ENCODE data around the gene LATS2.

Gene LATS2

GRCh38 chr13:21066946-21067345 is 5.6 kb upstream of the LATS2 start:
- TF ChIP-seq CTCF (IDR thresholded peaks at IDR 0.05) = no peak
- Histone ChIP-seq H3K27me3 (no peaks in the 10 kb centered on the region), H3K27ac (no peak overlapping the region), H3K4me1 (ENCODE audit: control insufficient read depth in 1 of 2, insufficient read depth in 1 of 2, low read depth in 1 of 2, low read length in 1 of 2) (peaks cover 14 to 25% of the 10 kb centered on the region in 2 experiments), H3K9me3 (no peaks in the 10 kb centered on the region), H3K36me3 (no peaks in the 10 kb centered on the region), H3K4me3 (ENCODE audit: low read depth in 1 of 2, low read length in 1 of 2) (no peak overlapping the region)

GRCh38 chr13:21065686-21066085 is 4.3 kb upstream of the LATS2 start:
- H3K36me3 ChIP-seq = no peaks in the 10 kb centered on the region
- no peak overlapping the region for H3K4me3 ChIP-seq (ENCODE audit: low read depth in 1 of 2, low read length in 1 of 2)
- H3K9me3 ChIP-seq = no peaks in the 10 kb centered on the region
- TF ChIP-seq CTCF (IDR thresholded peaks at IDR 0.05) = no peak
- H3K27me3 ChIP-seq = no peaks in the 10 kb centered on the region
- H3K4me1 ChIP-seq (ENCODE audit: control insufficient read depth in 1 of 2, insufficient read depth in 1 of 2, low read depth in 1 of 2, low read length in 1 of 2) = peaks cover 21 to 29% of the 10 kb centered on the region in 2 experiments
- no peak overlapping the region for H3K27ac ChIP-seq

GRCh38 chr13:21063031-21063430 is 1.6 kb upstream of the LATS2 start:
- TF ChIP-seq CTCF (IDR thresholded peaks at IDR 0.05) = no peak
- Histone ChIP-seq H3K27me3 (no peaks in the 10 kb centered on the region), H3K4me3 (ENCODE audit: low read depth in 1 of 2, low read length in 1 of 2) (no peak overlapping the region)

GRCh38 chr13:21060338-21061028 is 903 bp downstream of the LATS2 start:
- Histone ChIP-seq H3K27ac (peak overlapping the region; percentile 98), H3K4me1 (ENCODE audit: control insufficient read depth in 1 of 2, insufficient read depth in 1 of 2, low read depth in 1 of 2, low read length in 1 of 2) (peaks cover 24 to 47% of the 10 kb centered on the region in 2 experiments)
- TF ChIP-seq CTCF (IDR thresholded peaks at IDR 0.05) = no peak

More at GRCh38 chr13:21063031-21063430, 1.6 kb upstream of the LATS2 start:
- Histone ChIP-seq H3K9me3 (no peaks in the 10 kb centered on the region), H3K27ac (no peak overlapping the region), H3K4me1 (ENCODE audit: control insufficient read depth in 1 of 2, insufficient read depth in 1 of 2, low read depth in 1 of 2, low read length in 1 of 2) (peaks cover 34 to 38% of the 10 kb centered on the region in 2 experiments), H3K36me3 (no peaks in the 10 kb centered on the region)

GRCh38 chr13:21059641-21060337 is 1.6 kb downstream of the LATS2 start:
- Histone ChIP-seq H3K4me3 (ENCODE audit: low read depth in 1 of 2, low read length in 1 of 2) (peak overlapping the region; percentile 77 to 99), H3K27ac (peak overlapping the region; percentile 98), H3K4me1 (ENCODE audit: control insufficient read depth in 1 of 2, insufficient read depth in 1 of 2, low read depth in 1 of 2, low read length in 1 of 2) (peaks cover 23 to 49% of the 10 kb centered on the region in 2 experiments), H3K9me3 (no peaks in the 10 kb centered on the region), H3K27me3 (no peaks in the 10 kb centered on the region), H3K36me3 (no peaks in the 10 kb centered on the region)
- TF ChIP-seq CTCF (IDR thresholded peaks at IDR 0.05) = no peak

More at GRCh38 chr13:21060338-21061028, 903 bp downstream of the LATS2 start:
- Histone ChIP-seq H3K4me3 (ENCODE audit: low read depth in 1 of 2, low read length in 1 of 2) (peak overlapping the region; percentile 77 to 99), H3K9me3 (no peaks in the 10 kb centered on the region), H3K36me3 (no peaks in the 10 kb centered on the region), H3K27me3 (no peaks in the 10 kb centered on the region)

Data from neutrophil (primary cell).